ENCODE measurements around the gene PFDN1. TPM values are rescaled to one million over a fixed set of nuclear protein-coding genes. Genes with fewer than 3 reads are reported as not detected.
"Not testable (repeated sequence)": the region's sequence is repeated elsewhere in the genome, so short reads cannot be mapped to it uniquely, and the experiment has no call there.

The PFDN1 gene
- total RNA-seq, 6 experiments from 2014 or later: 75.0 to 95.8 (median 89.0) TPM

DNA sequence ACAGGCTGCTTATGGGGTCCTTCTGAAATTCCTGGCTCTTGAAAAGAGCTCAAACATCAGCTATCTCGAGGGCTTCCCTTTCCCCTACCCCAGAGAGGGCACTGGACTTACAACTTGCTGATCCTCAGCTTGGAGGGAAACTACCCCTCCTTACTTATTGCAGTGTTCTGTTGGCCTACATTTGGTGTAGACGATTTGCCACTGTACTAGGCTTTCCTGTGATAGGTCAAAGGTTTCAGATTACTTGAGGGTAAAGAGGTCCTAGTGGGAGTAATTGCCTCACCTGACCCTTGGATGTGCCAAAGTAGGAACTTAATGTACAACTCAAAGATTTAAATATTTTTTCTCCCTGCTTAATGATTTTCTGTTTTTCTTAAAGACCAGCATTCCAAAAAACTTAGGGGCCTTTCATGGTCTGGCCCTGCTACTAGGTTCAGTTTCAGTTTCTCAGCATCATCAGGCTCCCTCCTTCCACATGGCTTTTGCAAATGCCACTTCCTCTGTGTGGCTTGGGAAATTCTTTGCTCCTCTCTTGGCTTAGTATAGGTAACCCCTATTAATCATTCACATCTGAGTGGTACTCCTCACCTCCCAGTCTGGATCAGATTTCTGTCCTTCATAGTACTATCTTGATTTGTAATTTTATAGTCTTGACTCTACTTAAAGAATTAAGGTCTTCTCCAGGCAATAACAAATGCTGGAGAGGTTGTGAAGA, 95.5 kb downstream of the PFDN1 start:
- no peaks in the 10 kb centered on the region; the same call in 1 of the 2 replicates for H3K27me3 Mint-ChIP-seq (ENCODE audit: insufficient read depth)
- no peak overlapping the region for H3K4me3 Mint-ChIP-seq
- no peak for DNase-seq
- peaks cover 30% of the 10 kb centered on the region for H3K4me1 Mint-ChIP-seq (ENCODE audit: low read depth)
- TF ChIP-seq, protein P1, sequence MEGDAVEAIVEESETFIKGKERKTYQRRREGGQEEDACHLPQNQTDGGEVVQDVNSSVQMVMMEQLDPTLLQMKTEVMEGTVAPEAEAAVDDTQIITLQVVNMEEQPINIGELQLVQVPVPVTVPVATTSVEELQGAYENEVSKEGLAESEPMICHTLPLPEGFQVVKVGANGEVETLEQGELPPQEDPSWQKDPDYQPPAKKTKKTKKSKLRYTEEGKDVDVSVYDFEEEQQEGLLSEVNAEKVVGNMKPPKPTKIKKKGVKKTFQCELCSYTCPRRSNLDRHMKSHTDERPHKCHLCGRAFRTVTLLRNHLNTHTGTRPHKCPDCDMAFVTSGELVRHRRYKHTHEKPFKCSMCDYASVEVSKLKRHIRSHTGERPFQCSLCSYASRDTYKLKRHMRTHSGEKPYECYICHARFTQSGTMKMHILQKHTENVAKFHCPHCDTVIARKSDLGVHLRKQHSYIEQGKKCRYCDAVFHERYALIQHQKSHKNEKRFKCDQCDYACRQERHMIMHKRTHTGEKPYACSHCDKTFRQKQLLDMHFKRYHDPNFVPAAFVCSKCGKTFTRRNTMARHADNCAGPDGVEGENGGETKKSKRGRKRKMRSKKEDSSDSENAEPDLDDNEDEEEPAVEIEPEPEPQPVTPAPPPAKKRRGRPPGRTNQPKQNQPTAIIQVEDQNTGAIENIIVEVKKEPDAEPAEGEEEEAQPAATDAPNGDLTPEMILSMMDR (IDR thresholded peaks at IDR 0.05): no peak
- H3K27ac Mint-ChIP-seq: no peak overlapping the region
- H3K36me3 Mint-ChIP-seq (ENCODE audit: low read depth): no peaks in the 10 kb centered on the region
- H3K9me3 Mint-ChIP-seq: no peaks in the 10 kb centered on the region

DNA sequence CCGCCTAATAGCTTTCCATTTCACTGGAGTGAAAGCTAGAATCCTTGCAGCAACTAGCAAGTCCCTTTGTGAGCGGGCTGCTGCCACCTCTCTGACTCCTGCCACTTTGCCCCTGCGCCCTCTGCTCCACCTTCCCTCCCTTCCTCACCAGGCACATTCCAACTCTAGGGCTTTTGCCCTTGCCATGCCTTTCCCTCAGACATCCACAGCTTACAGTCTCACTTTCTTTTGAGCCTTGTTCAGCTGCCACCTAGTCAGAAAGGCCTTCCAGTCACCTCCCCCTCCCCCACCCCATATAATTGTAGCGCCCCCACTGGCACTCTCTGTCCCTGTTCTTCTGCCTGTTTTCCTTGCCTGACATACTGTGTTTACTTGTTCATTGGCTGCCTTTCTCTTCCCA, 96.9 kb downstream of the PFDN1 start:
- Mint-ChIP-seq H3K4me3 (no peak overlapping the region), H3K4me1 (ENCODE audit: low read depth) (peaks cover 40% of the 10 kb centered on the region), H3K9me3 (no peaks in the 10 kb centered on the region), H3K27me3 (ENCODE audit: insufficient read depth) (no peaks in the 10 kb centered on the region; the same call in 1 of the 2 replicates), H3K36me3 (ENCODE audit: low read depth) (no peaks in the 10 kb centered on the region), H3K27ac (no peak overlapping the region; the same call in 1 of the 2 replicates)
- DNase-seq: no peak
- TF ChIP-seq, protein P1 (IDR thresholded peaks at IDR 0.05): peak; percentile 34; the same call in 1 of the 2 replicates

DNA sequence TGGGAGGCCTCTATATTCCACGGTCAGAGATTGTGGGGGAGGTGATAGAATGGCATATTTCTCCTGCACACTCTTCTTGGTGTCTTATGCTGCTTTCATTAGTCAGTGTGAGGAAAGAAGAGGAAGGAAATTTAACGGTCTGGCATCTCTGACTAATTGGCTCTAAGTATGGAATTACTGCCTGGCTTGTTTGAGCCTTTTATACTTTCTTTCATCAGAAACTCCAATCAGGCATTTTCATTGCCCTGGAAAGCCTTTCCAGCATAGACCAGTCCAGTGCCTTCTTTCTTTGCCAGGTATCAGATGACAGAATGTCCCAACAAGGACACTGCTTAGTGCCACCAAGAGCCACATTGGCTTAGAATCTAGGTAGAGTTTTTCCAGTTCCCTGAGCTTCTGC, 97.7 kb downstream of the PFDN1 start:
- Mint-ChIP-seq H3K27me3 (ENCODE audit: insufficient read depth) (no peaks in the 10 kb centered on the region; the same call in 1 of the 2 replicates), H3K4me3 (no peak overlapping the region), H3K36me3 (ENCODE audit: low read depth) (no peaks in the 10 kb centered on the region), H3K27ac (no peak overlapping the region), H3K9me3 (no peaks in the 10 kb centered on the region), H3K4me1 (ENCODE audit: low read depth) (peaks cover 40% of the 10 kb centered on the region)
- DNase-seq: no peak
- TF ChIP-seq, protein P1 (IDR thresholded peaks at IDR 0.05): no peak

DNA sequence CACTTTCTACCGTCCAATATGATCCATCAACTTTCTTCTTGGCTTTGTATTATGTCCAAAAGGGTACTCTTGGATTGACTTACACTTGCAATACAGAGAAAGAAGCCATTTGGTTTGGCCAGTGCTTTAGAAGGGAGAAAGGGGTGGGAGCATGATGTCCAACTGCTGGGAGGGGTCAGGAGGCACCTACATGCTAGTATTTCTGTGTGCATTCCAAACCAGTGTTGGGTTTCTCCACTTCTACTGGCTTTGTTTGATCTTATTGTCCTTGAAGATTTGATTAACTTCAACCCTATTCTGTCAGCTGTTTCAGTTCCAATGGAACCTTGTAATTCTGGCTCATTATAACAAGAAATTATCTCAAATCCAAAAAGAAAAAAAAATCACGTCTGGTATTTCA, 100.3 kb downstream of the PFDN1 start:
- peaks cover 9% of the 10 kb centered on the region for H3K36me3 Mint-ChIP-seq (ENCODE audit: low read depth)

DNA sequence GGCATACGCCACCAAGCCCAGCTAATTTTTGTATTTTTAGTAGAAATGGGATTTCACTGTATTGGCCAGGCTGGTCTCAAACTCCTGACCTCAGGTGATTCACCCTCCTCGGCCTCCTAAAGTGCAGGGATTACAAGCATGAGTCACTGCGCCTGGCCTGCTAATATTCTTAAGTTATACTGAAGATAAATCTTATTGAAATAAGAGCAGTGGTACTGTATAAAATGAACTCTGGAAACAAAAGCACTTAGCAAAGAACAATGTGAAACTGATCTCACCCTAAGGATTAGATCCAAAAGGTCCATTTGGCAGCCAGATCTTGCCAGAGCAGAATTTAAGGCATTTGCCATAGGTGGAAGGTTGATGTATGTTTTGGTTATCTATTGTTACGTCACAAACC, 100.8 kb downstream of the PFDN1 start:
- Mint-ChIP-seq H3K4me3 (no peak overlapping the region), H3K27ac (no peak overlapping the region), H3K36me3 (ENCODE audit: low read depth) (peaks cover 9% of the 10 kb centered on the region), H3K27me3 (ENCODE audit: insufficient read depth) (no peaks in the 10 kb centered on the region; the same call in 1 of the 2 replicates), H3K4me1 (ENCODE audit: low read depth) (peaks cover 34% of the 10 kb centered on the region), H3K9me3 (no peaks in the 10 kb centered on the region)
- TF ChIP-seq, protein P1 (IDR thresholded peaks at IDR 0.05): no peak
- DNase-seq: peak; percentile 21

More for the DNA sequence above, 100.3 kb downstream of the PFDN1 start:
- Mint-ChIP-seq H3K4me3 (no peak overlapping the region), H3K4me1 (ENCODE audit: low read depth) (peaks cover 38% of the 10 kb centered on the region), H3K27me3 (ENCODE audit: insufficient read depth) (no peaks in the 10 kb centered on the region; the same call in 1 of the 2 replicates), H3K27ac (no peak overlapping the region), H3K9me3 (no peaks in the 10 kb centered on the region)
- DNase-seq: no peak
- TF ChIP-seq, protein P1 (IDR thresholded peaks at IDR 0.05): no peak

DNA sequence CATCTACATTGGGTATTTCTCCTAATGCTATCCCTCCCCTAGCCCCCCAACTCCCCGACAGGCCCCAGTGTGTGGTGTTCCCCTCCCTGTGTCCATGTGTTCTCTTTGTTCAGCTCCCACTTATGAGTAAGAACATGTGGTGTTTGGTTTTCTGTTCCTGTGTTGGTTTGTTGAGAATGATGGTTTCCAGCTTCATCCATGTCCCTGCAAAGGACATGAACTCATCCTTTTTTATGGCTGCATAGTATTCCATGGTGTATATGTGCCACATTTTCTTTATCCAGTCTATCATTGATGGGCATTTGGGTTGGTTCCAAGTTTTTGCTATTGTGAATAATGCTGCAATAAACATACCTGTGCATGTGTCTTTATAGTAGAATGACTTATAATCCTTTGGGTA, 104.0 kb downstream of the PFDN1 start:
- not testable (repeated sequence) for H3K4me3 Mint-ChIP-seq; DNase-seq; H3K27me3 Mint-ChIP-seq (ENCODE audit: insufficient read depth)

More for the DNA sequence above, 104.0 kb downstream of the PFDN1 start:
- H3K9me3 Mint-ChIP-seq; H3K27ac Mint-ChIP-seq; H3K36me3 Mint-ChIP-seq (ENCODE audit: low read depth): not testable (repeated sequence)
- peaks cover 24% of the 10 kb centered on the region for H3K4me1 Mint-ChIP-seq (ENCODE audit: low read depth)
